ENCODE data around the gene ZNF654. TPM values are rescaled to one million over a fixed set of nuclear protein-coding genes. Genes with fewer than 3 reads are reported as not detected.

The ZNF654 gene
- total and polyA plus RNA-seq, 9 of the 15 experiments (the other 6 are each of a cell fraction or from before 2014, with no cell fraction given): 2.4 to 8.6 (median 5.1) TPM

DNA sequence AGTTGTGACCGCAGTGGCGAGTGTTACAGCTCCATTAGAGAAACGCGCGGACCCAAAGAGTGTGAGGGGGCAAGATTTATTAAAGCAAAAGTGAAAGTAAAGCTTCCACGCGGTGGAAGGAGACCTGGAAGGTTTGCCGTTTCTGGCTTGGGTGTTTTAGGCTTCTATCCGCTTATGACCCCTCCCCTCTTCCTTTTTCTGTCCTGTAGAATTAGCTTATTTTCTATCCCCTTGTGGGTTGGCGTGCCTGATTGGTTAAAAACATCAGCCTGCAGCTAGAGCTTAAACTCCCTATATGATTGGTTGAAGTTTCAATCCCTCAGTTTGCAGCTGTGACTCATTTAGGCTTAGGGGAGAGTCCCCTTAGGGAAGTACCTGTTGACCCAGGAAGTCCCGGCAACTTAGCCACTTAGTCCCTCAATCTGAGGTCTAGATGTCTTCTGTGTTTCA is 130.3 kb downstream of the ZNF654 start (continued):
- TF ChIP-seq ZKSCAN8 (CRISPR knock-in tag; IDR thresholded peaks at IDR 0.05) (no peak), ERF (CRISPR knock-in tag; IDR thresholded peaks at IDR 0.05) (no peak), COPS2 (conservative IDR thresholded peaks at IDR 0.05) (no peak), FOSL1 (tag; conservative IDR thresholded peaks at IDR 0.05) (peak; percentile 63), DMBX1 (CRISPR knock-in tag; IDR thresholded peaks at IDR 0.05; ENCODE audit: borderline replicate concordance) (no peak), DNMT1 (IDR thresholded peaks at IDR 0.05) (no peak), ELF2 (CRISPR knock-in tag; IDR thresholded peaks at IDR 0.05) (no peak), RBBP5 (IDR thresholded peaks at IDR 0.05; ENCODE audit: borderline replicate concordance, insufficient read depth, low read length, poor library complexity, severe bottlenecking) (no peak), KLF1 (tag; IDR thresholded peaks at IDR 0.05) (no peak), NR2C1 (IDR thresholded peaks at IDR 0.05) (no peak), NR2C1 (tag; IDR thresholded peaks at IDR 0.05) (no peak), MTA1 (IDR thresholded peaks at IDR 0.05; ENCODE audit: borderline replicate concordance) (no peak), NFRKB (IDR thresholded peaks at IDR 0.05; ENCODE audit: low read depth) (no peak), SREBF1 (IDR thresholded peaks at IDR 0.05; ENCODE audit: borderline replicate concordance, low read depth, low read length) (no peak), FOXJ2 (tag; IDR thresholded peaks at IDR 0.05) (no peak), STAT5B (CRISPR knock-in tag; IDR thresholded peaks at IDR 0.05) (no peak), MAFK (IDR thresholded peaks at IDR 0.05; ENCODE audit: low read length) (no peak), KDM5B (IDR thresholded peaks at IDR 0.05; ENCODE audit: insufficient replicate concordance, low read depth, low read length) (no peak), IRF2 (CRISPR knock-in tag; IDR thresholded peaks at IDR 0.05) (peak; percentile 77; the same call in 1 of the 2 replicates), RBM25 (IDR thresholded peaks at IDR 0.05; ENCODE audit: low read depth, low read length, severe bottlenecking) (no peak), POLR2H (tag; IDR thresholded peaks at IDR 0.05; ENCODE audit: low read depth) (no peak)
- TF ChIP-seq, protein P1, sequence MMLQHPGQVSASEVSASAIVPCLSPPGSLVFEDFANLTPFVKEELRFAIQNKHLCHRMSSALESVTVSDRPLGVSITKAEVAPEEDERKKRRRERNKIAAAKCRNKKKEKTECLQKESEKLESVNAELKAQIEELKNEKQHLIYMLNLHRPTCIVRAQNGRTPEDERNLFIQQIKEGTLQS (IDR thresholded peaks at IDR 0.05): 0 out of 2 replicates have a peak, but pooled peaks have one; percentile 14
- TF ChIP-seq, protein P1 (CRISPR knock-in tag; conservative IDR thresholded peaks at IDR 0.05): no peak
- TF ChIP-seq, protein P2, sequence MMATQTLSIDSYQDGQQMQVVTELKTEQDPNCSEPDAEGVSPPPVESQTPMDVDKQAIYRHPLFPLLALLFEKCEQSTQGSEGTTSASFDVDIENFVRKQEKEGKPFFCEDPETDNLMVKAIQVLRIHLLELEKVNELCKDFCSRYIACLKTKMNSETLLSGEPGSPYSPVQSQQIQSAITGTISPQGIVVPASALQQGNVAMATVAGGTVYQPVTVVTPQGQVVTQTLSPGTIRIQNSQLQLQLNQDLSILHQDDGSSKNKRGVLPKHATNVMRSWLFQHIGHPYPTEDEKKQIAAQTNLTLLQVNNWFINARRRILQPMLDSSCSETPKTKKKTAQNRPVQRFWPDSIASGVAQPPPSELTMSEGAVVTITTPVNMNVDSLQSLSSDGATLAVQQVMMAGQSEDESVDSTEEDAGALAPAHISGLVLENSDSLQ (IDR thresholded peaks at IDR 0.05): peak; percentile 84
- TF ChIP-seq, protein P3, sequence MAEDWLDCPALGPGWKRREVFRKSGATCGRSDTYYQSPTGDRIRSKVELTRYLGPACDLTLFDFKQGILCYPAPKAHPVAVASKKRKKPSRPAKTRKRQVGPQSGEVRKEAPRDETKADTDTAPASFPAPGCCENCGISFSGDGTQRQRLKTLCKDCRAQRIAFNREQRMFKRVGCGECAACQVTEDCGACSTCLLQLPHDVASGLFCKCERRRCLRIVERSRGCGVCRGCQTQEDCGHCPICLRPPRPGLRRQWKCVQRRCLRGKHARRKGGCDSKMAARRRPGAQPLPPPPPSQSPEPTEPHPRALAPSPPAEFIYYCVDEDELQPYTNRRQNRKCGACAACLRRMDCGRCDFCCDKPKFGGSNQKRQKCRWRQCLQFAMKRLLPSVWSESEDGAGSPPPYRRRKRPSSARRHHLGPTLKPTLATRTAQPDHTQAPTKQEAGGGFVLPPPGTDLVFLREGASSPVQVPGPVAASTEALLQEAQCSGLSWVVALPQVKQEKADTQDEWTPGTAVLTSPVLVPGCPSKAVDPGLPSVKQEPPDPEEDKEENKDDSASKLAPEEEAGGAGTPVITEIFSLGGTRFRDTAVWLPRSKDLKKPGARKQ (CRISPR knock-in tag; IDR thresholded peaks at IDR 0.05): no peak
- TF ChIP-seq, protein P4, sequence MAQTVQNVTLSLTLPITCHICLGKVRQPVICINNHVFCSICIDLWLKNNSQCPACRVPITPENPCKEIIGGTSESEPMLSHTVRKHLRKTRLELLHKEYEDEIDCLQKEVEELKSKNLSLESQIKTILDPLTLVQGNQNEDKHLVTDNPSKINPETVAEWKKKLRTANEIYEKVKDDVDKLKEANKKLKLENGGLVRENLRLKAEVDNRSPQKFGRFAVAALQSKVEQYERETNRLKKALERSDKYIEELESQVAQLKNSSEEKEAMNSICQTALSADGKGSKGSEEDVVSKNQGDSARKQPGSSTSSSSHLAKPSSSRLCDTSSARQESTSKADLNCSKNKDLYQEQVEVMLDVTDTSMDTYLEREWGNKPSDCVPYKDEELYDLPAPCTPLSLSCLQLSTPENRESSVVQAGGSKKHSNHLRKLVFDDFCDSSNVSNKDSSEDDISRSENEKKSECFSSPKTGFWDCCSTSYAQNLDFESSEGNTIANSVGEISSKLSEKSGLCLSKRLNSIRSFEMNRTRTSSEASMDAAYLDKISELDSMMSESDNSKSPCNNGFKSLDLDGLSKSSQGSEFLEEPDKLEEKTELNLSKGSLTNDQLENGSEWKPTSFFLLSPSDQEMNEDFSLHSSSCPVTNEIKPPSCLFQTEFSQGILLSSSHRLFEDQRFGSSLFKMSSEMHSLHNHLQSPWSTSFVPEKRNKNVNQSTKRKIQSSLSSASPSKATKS (CRISPR knock-in tag; IDR thresholded peaks at IDR 0.05): no peak

Data from K562 (cell line).